SH-SY5Y (cell line): ENCODE data around the gene POLE.

Experiments used
- GATA2 ChIP-seq: IDR thresholded peaks from 2 replicates; pipeline ENCODE4 v1.6.1; 2011; ENCODE audit warnings: mild to moderate bottlenecking, low read depth, low read length
- GATA3 ChIP-seq: IDR thresholded peaks from 2 replicates; pipeline ENCODE4 v1.6.1; 2011; ENCODE audit warnings: low read depth, mild to moderate bottlenecking, low read length, moderate library complexity

DNA sequence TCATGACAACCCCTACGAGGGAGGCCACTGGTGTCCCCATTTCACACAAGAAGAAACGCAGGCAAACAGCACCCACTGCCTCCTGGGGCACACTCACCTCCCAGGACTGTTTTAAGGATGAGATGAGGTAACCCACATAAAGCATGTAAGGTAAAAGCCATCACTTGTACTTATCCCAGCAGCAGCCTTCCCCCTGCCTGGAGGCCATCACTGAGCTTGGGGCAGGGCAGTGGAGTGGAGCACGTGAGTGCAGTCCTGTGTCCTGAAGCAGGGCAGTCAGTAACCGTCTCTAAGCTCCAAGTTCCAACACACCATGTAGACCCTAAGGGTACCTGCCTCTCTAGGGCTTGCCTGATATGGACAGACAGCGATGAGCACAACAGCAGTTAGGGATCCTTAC, 1.7 kb downstream of the POLE start:
- TF ChIP-seq GATA2, result no peak
- TF ChIP-seq GATA3, result no peak
